Measurements from ENCODE around the gene ATP13A5.

Gene ATP13A5

DNA sequence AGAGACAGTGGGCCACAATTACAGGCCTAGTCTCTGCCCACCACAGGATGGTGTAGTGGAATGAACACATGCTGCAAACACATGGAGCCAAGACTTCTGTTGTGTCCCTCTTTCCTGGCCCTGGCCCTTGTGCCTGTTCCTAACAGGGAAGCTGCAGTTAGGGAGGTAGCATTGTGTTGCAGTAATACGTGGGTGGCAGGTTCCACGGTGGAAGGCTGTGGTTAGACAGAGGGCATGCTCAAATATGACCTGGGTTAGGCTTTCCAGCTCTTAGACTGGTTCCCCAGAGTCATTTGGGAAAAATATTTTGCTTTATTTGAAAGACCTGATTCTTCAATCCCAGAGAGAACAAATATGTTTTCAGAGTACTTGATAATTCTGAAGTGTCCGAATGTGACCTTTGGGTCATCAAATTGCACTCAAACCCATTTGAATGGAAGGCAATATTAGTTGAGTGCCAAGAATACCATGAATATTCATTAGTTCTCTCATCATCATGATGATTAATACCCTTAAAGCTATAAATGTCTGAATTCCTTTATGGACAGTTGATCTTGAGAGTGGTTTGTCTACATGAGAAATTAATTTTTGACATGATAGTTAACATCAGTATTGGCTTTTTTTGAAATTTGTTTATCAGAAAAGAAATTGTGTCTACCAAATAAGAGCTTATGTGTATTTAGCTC, 109.1 kb downstream of the ATP13A5 start:
- DNase-seq: no peak

GRCh38 chr3:193262707-193263106, 115.8 kb downstream of the ATP13A5 start:
- no peak for DNase-seq

GRCh38 chr3:193261970-193262369, 116.6 kb downstream of the ATP13A5 start:
- no peak for DNase-seq

- no peak for DNase-seq
Measured at GRCh38 chr3:193253986-193254660, 124.4 kb downstream of the ATP13A5 start.

GRCh38 chr3:193250492-193250891, 128.1 kb downstream of the ATP13A5 start:
- DNase-seq: no peak

- DNase-seq: no peak
Measured at GRCh38 chr3:193248848-193249468, 129.6 kb downstream of the ATP13A5 start.

DNA sequence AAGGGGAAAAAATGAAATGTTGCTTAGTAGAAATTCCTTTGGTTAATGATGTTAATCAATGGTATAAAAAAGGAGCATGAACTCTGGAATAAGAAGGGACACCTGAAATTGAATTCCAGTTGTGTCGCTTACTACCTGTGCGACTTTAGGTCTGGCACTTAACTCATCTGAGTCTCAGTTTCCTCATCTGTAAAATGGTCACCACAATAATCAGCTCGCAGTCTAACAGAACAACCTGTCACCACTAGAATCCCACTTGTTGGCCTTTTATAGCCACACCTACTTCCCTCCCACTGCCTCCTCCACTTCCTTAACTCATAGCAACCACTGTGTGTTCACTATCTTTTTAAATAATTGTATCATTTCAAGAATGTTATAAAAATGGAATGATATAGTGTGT, 135.0 kb downstream of the ATP13A5 start:
- DNase-seq: no peak

DNA sequence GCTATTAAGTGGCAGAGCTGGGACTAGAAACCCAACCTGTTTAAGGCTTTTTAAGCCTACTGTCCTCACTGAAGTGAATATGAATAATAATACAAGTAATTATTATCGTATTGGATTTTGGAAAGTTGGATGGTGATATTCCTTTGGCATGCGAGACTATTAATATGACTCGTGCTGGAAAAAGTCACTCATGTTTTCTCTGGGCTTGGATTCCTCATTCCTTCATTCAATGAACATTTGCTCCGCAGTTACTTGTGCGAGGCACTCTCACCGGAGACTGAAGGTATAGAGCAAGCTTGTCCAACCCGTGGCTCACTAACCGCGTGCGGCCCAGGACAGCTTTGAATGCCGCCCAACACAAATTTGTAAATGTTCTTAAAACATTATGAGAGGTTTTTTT, 136.8 kb downstream of the ATP13A5 start:
- DNase-seq: no peak

DNA sequence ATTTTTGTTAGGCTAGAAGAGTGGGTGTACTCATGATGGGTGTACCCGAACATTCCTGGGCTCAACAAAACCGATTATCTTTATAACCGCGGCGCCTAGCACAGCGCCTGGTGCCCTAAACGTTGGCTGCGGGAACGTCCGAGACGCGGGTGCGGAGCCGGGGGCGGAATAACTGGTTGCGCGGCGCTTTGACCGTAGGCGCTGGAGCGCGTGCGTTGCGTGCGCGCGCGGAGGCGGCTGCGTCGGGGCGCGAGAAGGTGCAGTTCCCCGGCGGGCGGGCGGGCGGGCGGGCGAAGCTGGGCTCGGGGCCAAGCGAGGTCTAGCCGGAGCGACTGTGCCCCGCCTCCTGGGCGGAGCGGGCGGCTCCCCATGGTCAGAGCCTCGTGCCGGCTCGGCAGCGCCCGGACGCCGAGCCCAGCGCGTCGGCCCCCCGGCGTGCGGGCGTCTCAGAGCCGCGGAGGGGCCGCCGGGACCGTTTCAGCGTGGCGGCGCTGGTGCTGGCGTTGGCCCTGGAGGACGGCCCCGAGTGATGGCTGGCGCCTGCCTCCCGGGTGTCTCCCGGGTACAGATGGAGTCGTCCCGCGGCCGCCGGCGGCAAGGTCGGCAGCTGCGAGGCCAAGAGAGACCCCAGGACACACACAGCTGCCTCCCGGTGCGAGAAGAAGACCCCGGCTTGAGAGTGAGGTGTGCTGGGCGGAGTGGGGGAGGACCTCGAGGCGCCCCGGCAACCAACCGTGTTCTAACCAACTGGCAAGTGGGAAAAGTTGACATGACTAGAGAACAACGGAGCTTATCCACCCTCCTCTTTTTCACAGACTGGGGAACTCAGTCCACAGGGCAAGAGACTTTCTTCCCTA, 137.5 kb downstream of the ATP13A5 start, which contains the start of gene PLAAT1:
TSS of gene PLAAT1 (plus strand) at position 373 of the 857 bp plus-strand sequence. CDS start 14,429 bp downstream, outside the sequence.
- no peak for DNase-seq

DNA sequence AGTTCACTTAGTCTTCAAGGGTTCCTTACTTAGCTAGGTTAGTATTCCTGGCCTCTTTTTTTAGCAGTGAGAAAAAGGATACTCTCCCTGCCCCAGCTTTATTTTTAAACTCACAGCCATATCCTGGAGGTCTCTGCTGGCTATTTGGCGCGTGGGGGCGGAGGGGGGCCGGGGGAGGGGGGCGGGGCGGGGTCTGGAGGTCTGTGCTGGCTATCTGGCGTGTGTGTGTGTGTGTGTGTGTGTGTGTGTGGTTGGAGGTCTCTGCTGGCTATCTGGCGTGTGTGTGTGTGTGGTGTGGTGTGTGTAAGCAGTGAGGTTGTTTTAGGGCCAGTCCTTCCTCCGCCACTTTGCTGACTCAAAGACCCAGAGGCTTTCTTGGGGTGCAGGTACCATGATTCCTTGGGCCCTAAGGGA, 138.1 kb downstream of the ATP13A5 start:
- DNase-seq: no peak

- no peak for DNase-seq
Measured at GRCh38 chr3:193237030-193237429, 141.5 kb downstream of the ATP13A5 start.

GRCh38 chr3:193236599-193236998, 142.0 kb downstream of the ATP13A5 start:
- no peak for DNase-seq

- DNase-seq: no peak
Measured at GRCh38 chr3:193231201-193231600, 147.4 kb downstream of the ATP13A5 start.

GRCh38 chr3:193230610-193231009, 147.9 kb downstream of the ATP13A5 start:
- no peak for DNase-seq

GRCh38 chr3:193229851-193230420, 148.6 kb downstream of the ATP13A5 start:
- no peak for DNase-seq

DNA sequence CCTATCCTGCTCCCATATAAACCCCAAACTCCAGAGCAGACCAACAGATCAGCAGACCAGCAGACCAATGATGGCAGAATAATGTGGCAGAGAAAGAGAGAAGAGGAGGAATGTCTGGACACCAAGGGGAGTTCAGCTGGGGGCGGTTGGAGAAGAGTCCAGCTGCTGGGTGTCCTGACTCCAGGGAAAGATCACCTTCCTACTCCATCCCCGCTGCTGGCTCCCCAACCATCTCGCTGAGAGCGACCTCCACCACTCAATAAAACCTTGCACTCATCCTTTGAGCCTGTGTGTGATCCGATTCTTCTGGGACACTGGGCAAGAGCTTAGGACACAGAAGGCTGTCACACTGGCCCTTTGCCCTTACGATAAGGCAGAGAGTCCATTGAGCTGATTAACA, 150.3 kb downstream of the ATP13A5 start:
- no peak for DNase-seq

DNA sequence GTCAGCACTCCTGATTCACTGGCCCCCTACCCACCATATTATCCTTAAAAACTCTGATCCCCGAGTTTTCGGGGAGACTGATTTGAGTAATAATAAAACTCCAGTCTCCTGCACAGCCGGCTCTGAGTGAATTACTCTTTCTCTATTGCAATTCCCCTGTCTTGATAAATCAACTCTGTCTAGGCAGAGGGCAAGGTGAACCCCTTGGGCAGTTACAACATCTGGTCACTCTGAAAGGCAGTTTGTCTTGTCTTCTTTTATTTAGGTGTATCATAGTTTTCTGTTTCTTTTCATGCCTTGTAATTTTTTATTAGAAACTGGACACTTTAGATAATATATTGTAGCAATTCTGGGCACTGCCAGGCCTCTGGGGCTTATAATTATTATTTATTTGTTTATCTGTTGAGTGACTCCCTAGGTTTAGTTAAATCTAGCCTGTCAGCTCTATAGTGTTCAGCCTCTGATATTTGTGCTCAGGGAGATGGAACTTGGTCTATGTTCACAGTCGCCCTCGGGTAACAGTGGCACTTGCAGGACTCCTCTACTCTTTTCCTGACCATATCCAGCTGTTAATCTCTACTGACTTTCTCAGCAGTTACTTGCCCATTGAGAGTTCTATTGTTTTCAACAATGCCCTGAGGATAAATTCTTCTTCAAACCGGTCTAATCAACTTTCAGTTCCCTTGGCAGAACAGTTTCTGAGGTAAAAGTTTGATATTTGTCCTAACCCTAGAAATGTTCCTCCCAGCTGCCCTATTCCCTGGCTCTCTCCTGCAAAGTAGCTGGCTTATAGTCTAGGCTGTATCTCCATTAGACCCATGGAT, 153.0 kb downstream of the ATP13A5 start:
- no peak for DNase-seq

Data from CD4-positive, alpha-beta T cell treated with Interleukin-17A for 1 hour (primary cell).